ENCODE measurements around the gene RHNO1. TPM values are rescaled to one million over a fixed set of nuclear protein-coding genes. Genes with fewer than 3 reads are reported as not detected.

Gene RHNO1
- total and polyA plus RNA-seq, 5 donors = 8.3 to 13.6 (median 8.8) TPM

DNA sequence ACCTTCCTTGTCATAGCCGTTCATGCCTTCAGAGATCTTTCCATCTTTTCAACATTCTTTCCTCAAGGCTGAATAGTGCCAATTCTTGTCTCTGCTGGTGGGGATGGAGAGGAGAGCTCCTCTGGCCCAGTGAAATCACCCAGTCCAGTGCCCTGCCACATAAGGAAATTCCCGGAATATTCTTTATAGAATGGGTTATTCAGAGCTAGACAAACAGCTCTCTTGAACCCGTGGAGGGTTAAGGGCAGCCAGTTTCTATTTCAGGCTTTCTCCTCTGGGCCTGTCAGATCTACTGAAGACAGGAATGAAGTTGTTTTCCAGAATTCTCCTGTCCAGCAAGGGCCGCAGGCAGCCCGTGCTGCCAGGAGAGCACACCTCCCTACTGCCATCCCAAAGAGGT is 34.1 kb upstream of the RHNO1 start:
- DNase-seq = no peak
- WGBS = 62% methylated on average over 5 of the region's 5 CpGs
- Histone ChIP-seq H3K27ac (ENCODE audit: low read length) (peak overlapping the region; percentile 13), H3K4me1 (ENCODE audit: control insufficient read depth, insufficient read depth, low read length) (no peaks in the 10 kb centered on the region), H3K4me3 (ENCODE audit: low read length) (no peak overlapping the region), H3K27me3 (ENCODE audit: control insufficient read depth, insufficient read depth) (no peaks in the 10 kb centered on the region), H3K9me3 (ENCODE audit: control insufficient read depth, low read length) (no peaks in the 10 kb centered on the region)
- peak in 1 of 2 donors; percentile 40 for ATAC-seq
- intact Hi-C loops (cut with DNase I) = no loop called here

DNA sequence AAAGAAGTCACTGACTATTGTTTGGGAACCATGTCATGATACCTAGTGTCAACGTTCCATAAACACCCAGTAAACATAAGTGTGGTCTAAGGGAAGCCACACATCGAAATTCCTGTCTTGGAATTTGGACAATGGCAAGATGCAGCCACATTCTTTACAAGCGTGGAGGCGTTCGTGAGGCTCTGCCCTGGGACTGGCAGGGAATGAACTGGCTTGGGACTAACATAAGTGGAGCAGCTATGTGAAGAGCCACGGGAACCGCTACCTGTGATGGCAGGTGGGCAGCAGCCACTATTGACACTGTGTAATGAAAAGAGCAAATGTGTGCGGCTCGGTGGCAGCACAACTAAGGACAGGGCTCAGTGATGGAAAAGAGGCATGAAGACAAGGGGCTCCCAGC is 32.2 kb upstream of the RHNO1 start:
- Histone ChIP-seq H3K4me3 (ENCODE audit: low read length) (no peak overlapping the region), H3K9me3 (ENCODE audit: control insufficient read depth, low read length) (no peaks in the 10 kb centered on the region), H3K27me3 (ENCODE audit: control insufficient read depth, insufficient read depth) (no peaks in the 10 kb centered on the region), H3K27ac (ENCODE audit: low read length) (no peak overlapping the region), H3K4me1 (ENCODE audit: control insufficient read depth, insufficient read depth, low read length) (no peaks in the 10 kb centered on the region)
- intact Hi-C loops (cut with DNase I) = no loop called here
- 80% methylated on average over 9 of the region's 9 CpGs for WGBS
- ATAC-seq (no peak), DNase-seq (no peak)

DNA sequence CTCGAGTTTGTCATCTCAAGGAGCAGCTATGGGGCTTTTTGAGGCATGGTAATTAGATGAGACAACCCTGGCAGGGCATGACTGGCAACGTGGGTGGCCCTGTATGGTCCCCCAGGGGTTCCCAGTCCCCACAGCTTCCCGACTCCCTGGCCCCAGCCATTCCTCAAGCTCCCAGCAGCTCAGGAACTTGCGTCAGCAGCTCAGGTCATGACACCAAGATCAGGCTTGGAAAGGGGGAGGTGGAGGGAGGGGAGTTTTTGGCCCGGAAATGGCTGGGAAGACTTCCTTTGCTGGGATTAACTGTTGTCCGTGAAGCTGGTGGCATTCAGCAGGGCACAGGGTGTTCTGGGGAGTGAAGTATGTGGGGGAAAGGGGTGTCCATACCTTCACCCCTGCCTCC is 31.7 kb upstream of the RHNO1 start:
- Histone ChIP-seq H3K27me3 (ENCODE audit: control insufficient read depth, insufficient read depth) (no peaks in the 10 kb centered on the region), H3K27ac (ENCODE audit: low read length) (no peak overlapping the region), H3K4me3 (ENCODE audit: low read length) (no peak overlapping the region), H3K4me1 (ENCODE audit: control insufficient read depth, insufficient read depth, low read length) (no peaks in the 10 kb centered on the region), H3K9me3 (ENCODE audit: control insufficient read depth, low read length) (no peaks in the 10 kb centered on the region)
- peak; percentile 50 to 80 for ATAC-seq
- DNase-seq = peak; percentile 48 to 68 (median 68)
- WGBS = 27% methylated on average over 6 of the region's 6 CpGs
- intact Hi-C loops (cut with DNase I) = no loop called here

DNA sequence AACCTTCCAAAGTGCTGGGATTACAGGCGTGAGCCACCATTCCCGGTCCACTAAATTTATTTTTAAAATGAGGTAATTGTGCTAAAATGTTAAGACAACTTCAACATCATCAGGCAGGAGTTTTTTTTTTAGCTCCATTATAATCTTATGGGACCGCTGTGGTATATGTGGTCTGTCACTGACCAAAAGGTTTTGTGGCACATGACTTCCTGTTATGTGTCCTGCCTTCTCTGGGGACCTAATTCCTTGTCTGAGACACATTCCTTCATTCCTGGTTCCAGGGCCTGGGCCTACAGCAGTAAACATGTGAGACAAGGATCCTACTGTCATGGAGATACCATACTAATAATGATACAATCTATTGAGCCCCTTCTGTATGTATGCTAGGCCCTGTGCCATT is 25.1 kb upstream of the RHNO1 start:
- Histone ChIP-seq H3K27ac (ENCODE audit: low read length) (no peak overlapping the region), H3K4me1 (ENCODE audit: control insufficient read depth, insufficient read depth, low read length) (no peaks in the 10 kb centered on the region), H3K9me3 (ENCODE audit: control insufficient read depth, low read length) (no peaks in the 10 kb centered on the region), H3K27me3 (ENCODE audit: control insufficient read depth, insufficient read depth) (no peaks in the 10 kb centered on the region), H3K4me3 (ENCODE audit: low read length) (no peak overlapping the region)
- intact Hi-C loops (cut with DNase I) = loop anchor here in 3 of 4 donors (10.0 kb wide), 1 partner anchor 183 kb away; no protein-coding TSS in a partner anchor
- WGBS = 92% methylated on average over 3 of the region's 3 CpGs
- DNase-seq (no peak), ATAC-seq (no peak)

- ATAC-seq = peak; percentile 74 to 87
Measured at GRCh38 chr12:2853626-2854025, 23.4 kb upstream of the RHNO1 start.

GRCh38 chr12:2854669-2855453 is 22.2 kb upstream of the RHNO1 start:
- Histone ChIP-seq H3K27ac (ENCODE audit: low read length) (no peak overlapping the region), H3K4me3 (ENCODE audit: low read length) (no peak overlapping the region), H3K27me3 (ENCODE audit: control insufficient read depth, insufficient read depth) (no peaks in the 10 kb centered on the region), H3K9me3 (ENCODE audit: control insufficient read depth, low read length) (no peaks in the 10 kb centered on the region), H3K4me1 (ENCODE audit: control insufficient read depth, insufficient read depth, low read length) (no peaks in the 10 kb centered on the region)
- ATAC-seq (peak in 1 of 2 donors; percentile 10), DNase-seq (no peak)
- WGBS = 91% methylated on average over 25 of the region's 25 CpGs
- intact Hi-C loops (cut with DNase I) = loop anchor here in 3 of 4 donors (10.0 kb wide), 1 partner anchor 180 kb away; no protein-coding TSS in a partner anchor

More at GRCh38 chr12:2853626-2854025, 23.4 kb upstream of the RHNO1 start:
- H3K27me3 ChIP-seq (ENCODE audit: control insufficient read depth, insufficient read depth) = no peaks in the 10 kb centered on the region
- no peaks in the 10 kb centered on the region for H3K4me1 ChIP-seq (ENCODE audit: control insufficient read depth, insufficient read depth, low read length)
- H3K4me3 ChIP-seq (ENCODE audit: low read length) = no peak overlapping the region
- intact Hi-C loops (cut with DNase I) = loop anchor here in 3 of 4 donors (10.0 kb wide), 1 partner anchor 181 kb away; no protein-coding TSS in a partner anchor
- H3K27ac ChIP-seq (ENCODE audit: low read length) = no peak overlapping the region
- WGBS = 11% methylated on average over 11 of the region's 11 CpGs
- no peaks in the 10 kb centered on the region for H3K9me3 ChIP-seq (ENCODE audit: control insufficient read depth, low read length)
- peak; percentile 88 to 96 (median 94) for DNase-seq

DNA sequence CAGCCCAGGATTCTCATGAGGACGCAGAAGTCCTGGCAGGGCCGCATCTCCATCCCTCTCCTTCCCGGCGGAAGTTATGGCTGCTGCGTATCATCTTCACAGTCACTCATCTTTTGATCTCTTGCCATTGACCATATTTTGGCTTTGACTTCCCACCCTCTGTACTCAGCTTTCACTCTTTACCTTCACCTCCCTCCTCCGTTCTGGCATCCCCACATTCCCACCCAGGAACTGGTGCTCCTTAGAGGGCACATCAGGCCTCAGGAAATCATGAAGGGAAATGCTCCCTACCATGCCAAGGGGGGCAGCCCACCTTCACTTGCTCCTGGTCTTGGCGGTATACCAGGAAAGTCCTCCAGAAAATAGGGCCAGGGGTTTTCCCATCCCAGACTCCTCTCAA is 21.5 kb upstream of the RHNO1 start:
- H3K27me3 ChIP-seq (ENCODE audit: control insufficient read depth, insufficient read depth) = no peaks in the 10 kb centered on the region
- no peak for ATAC-seq
- 91% methylated on average over 7 of the region's 7 CpGs for WGBS
- no peak for DNase-seq
- no peak overlapping the region for H3K27ac ChIP-seq (ENCODE audit: low read length)
- H3K4me1 ChIP-seq (ENCODE audit: control insufficient read depth, insufficient read depth, low read length) = no peaks in the 10 kb centered on the region
- H3K4me3 ChIP-seq (ENCODE audit: low read length) = no peak overlapping the region
- intact Hi-C loops (cut with DNase I) = loop anchor here in 3 of 4 donors (10.0 kb wide), 1 partner anchor 179 kb away; no protein-coding TSS in a partner anchor
- H3K9me3 ChIP-seq (ENCODE audit: control insufficient read depth, low read length) = no peaks in the 10 kb centered on the region

GRCh38 chr12:2856051-2856450 is 21.0 kb upstream of the RHNO1 start:
- H3K4me3 ChIP-seq (ENCODE audit: low read length) = no peak overlapping the region
- H3K27ac ChIP-seq (ENCODE audit: low read length) = no peak overlapping the region
- DNase-seq (no peak), ATAC-seq (no peak)
- WGBS = 87% methylated on average over 3 of the region's 3 CpGs
- H3K27me3 ChIP-seq (ENCODE audit: control insufficient read depth, insufficient read depth) = no peaks in the 10 kb centered on the region
- intact Hi-C loops (cut with DNase I) = loop anchor here in 3 of 4 donors (10.0 kb wide), 1 partner anchor 179 kb away; no protein-coding TSS in a partner anchor
- no peaks in the 10 kb centered on the region for H3K9me3 ChIP-seq (ENCODE audit: control insufficient read depth, low read length)
- H3K4me1 ChIP-seq (ENCODE audit: control insufficient read depth, insufficient read depth, low read length) = no peaks in the 10 kb centered on the region

- no peaks in the 10 kb centered on the region for H3K4me1 ChIP-seq (ENCODE audit: control insufficient read depth, insufficient read depth, low read length)
- WGBS = 87% methylated on average over 3 of the region's 3 CpGs
- H3K27ac ChIP-seq (ENCODE audit: low read length) = no peak within 1 kb of the TSS
- ATAC-seq (no peak), DNase-seq (no peak)
- no peak within 1 kb of the TSS for H3K4me3 ChIP-seq (ENCODE audit: low read length)
- no peaks in the 10 kb centered on the region for H3K9me3 ChIP-seq (ENCODE audit: control insufficient read depth, low read length)
- intact Hi-C loops (cut with DNase I) = loop anchor here in 3 of 4 donors (10.0 kb wide), 1 partner anchor 178 kb away; no protein-coding TSS in a partner anchor
- H3K27me3 ChIP-seq (ENCODE audit: control insufficient read depth, insufficient read depth) = no peaks in the 10 kb centered on the region
Measured at GRCh38 chr12:2857021-2857431, 20.0 kb upstream of the RHNO1 start, which contains the start of gene TEX52. TEX52 (minus strand) TSS chr12:2857039; CDS start chr12:2857026, 13 bp downstream.

DNA sequence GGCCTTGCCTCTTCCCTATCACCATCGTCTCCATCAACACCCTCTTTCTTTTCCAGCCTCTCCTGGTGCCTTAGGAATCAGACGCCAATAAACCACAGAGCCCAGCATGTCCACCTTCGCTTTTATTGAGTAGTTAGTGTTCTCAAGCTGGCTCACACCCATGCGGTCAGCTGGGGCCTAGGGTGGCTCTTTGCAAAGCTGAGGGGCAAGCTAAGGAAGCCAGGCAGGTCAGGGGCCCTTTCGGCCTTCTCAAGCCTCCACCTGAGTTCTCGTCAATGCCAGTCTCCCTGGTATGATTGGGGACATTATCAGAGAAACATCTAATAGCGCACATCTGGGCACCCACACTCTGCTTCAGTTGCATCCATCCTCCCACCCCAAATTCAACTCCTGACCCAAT is 19.4 kb upstream of the RHNO1 start:
- 95% methylated on average over 7 of the region's 7 CpGs for WGBS
- no peaks in the 10 kb centered on the region for H3K27me3 ChIP-seq (ENCODE audit: control insufficient read depth, insufficient read depth)
- intact Hi-C loops (cut with DNase I) = loop anchor here in 3 of 4 donors (10.0 kb wide), 1 partner anchor 177 kb away; no protein-coding TSS in a partner anchor
- no peak overlapping the region for H3K4me3 ChIP-seq (ENCODE audit: low read length)
- ATAC-seq (no peak), DNase-seq (no peak)
- no peaks in the 10 kb centered on the region for H3K4me1 ChIP-seq (ENCODE audit: control insufficient read depth, insufficient read depth, low read length)
- H3K27ac ChIP-seq (ENCODE audit: low read length) = no peak overlapping the region
- H3K9me3 ChIP-seq (ENCODE audit: control insufficient read depth, low read length) = no peaks in the 10 kb centered on the region

DNA sequence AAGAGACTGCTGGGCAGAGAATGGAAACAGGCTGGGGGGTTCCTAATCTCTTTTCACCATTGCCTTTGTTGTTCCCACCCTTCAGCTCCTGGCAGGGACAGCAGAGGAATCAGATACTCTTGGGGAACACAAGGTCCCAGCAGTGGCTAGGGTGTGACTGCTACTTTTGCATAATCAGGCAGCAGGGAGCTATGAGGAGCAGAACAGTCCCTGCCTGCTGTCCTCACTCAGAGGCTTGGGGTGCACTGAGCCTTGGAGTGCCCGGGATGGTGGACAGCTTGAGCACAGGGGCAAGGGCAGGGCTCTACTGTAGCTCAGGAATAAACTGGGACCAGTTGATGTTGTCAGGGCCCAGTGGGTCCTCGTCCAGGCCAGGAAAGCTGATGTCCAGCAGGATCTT is 18.7 kb upstream of the RHNO1 start:
- H3K9me3 ChIP-seq (ENCODE audit: control insufficient read depth, low read length) = no peaks in the 10 kb centered on the region
- intact Hi-C loops (cut with DNase I) = loop anchor here in 3 of 4 donors (10.0 kb wide), 1 partner anchor 176 kb away; no protein-coding TSS in a partner anchor
- H3K27ac ChIP-seq (ENCODE audit: low read length) = peak overlapping the region; percentile 3
- no peaks in the 10 kb centered on the region for H3K4me1 ChIP-seq (ENCODE audit: control insufficient read depth, insufficient read depth, low read length)
- WGBS = 73% methylated on average over 2 of the region's 2 CpGs
- peak in 1 of 3 donors; percentile 51 for DNase-seq
- peak; percentile 23 to 65 for ATAC-seq
- H3K4me3 ChIP-seq (ENCODE audit: low read length) = no peak overlapping the region
- H3K27me3 ChIP-seq (ENCODE audit: control insufficient read depth, insufficient read depth) = no peaks in the 10 kb centered on the region
